Upper lobe of left lung (tissue), 4 donors: ENCODE measurements around the gene EFCAB8.

ENCODE experiments used
- EP300 ChIP-seq, 4 donors: sonication (generic); formaldehyde crosslinking; IDR thresholded peaks; one replicate each; pipeline ENCODE4 v1.5.1; 2017; ENCODE audit warnings: antibody characterized with exemption in 4 of 4, control low read depth in 2 of 4
- POLR2A ChIP-seq, 4 donors: fragments of 450-650 bp; IDR thresholded peaks; one replicate each; pipeline ENCODE4 v1.5.1; 2016 to 2017; ENCODE audit warnings: antibody characterized with exemption in 4 of 4, mild to moderate bottlenecking in 2 of 4
- POLR2AphosphoS5 ChIP-seq, 2 donors: sonication (generic); formaldehyde crosslinking; IDR thresholded peaks; one replicate each; pipeline ENCODE4 v1.5.1; 2017; ENCODE audit warnings: antibody characterized with exemption in 2 of 2
- TF ChIP-seq, protein P1 (sequence below), 6 experiments: fragments of 450-650 bp in 4 of 6; fragments of 200-600 bp in 2 of 6; sonication (generic) in 2 of 6; IDR thresholded peaks; one replicate each; pipeline ENCODE4 v1.5.1; 2016 to 2019; ENCODE audit warnings: antibody characterized with exemption in 6 of 6

DNA sequence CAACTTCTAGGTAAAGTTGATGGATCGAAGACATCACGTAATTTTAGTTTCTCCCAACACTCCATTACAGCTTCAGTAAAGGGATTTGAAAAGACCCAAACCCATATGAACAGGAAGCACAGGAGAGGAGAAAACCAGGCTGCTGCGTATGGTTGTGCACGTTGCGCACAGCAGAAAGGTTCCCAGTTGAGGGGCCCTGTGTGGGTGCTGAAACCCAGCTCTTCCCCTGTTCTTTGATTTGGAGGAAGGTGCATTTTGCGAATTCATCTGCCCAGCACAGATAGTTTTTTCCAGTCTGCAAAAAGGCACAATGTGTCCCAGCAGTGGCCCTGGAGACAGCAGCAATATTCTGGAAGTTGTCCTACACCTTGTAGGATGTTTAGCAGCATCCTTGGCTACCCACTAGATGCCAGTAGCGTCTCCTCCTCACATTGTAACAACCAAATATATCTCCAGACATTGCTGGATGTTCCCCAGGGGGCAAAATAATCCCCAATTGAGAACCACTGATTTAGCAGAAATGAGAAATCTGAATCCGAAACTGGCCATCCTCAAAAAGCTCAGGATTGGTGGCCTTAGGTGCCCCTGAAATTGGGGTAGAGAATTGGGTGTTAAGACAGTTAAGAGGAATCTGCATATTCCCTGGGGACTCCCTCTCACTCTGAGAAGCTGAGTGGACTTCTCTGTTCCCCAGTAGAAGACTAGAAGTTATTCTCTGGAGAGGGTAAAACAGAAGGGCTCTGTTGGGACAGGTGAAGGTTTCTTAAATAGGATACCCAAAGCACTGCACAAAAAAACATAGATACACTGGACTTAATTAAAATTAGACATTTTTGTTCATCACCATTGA, 133.3 kb downstream of the EFCAB8 start:
- TF ChIP-seq, protein P1, sequence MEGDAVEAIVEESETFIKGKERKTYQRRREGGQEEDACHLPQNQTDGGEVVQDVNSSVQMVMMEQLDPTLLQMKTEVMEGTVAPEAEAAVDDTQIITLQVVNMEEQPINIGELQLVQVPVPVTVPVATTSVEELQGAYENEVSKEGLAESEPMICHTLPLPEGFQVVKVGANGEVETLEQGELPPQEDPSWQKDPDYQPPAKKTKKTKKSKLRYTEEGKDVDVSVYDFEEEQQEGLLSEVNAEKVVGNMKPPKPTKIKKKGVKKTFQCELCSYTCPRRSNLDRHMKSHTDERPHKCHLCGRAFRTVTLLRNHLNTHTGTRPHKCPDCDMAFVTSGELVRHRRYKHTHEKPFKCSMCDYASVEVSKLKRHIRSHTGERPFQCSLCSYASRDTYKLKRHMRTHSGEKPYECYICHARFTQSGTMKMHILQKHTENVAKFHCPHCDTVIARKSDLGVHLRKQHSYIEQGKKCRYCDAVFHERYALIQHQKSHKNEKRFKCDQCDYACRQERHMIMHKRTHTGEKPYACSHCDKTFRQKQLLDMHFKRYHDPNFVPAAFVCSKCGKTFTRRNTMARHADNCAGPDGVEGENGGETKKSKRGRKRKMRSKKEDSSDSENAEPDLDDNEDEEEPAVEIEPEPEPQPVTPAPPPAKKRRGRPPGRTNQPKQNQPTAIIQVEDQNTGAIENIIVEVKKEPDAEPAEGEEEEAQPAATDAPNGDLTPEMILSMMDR (IDR thresholded peaks at IDR 0.05), result no peak
- no peak for TF ChIP-seq POLR2A (IDR thresholded peaks at IDR 0.05)
- no peak for TF ChIP-seq POLR2AphosphoS5 (IDR thresholded peaks at IDR 0.05)
- TF ChIP-seq EP300 (IDR thresholded peaks at IDR 0.05), result no peak
